NCI-H2196 (cell line): ENCODE results near the gene NDRG2.
"Not testable (repeated sequence)": the region's sequence is repeated elsewhere in the genome, so short reads cannot be mapped to it uniquely, and the experiment has no call there.

Experiments used
- DNase-seq: peaks from one replicate; lab custom pipeline; 2025; ENCODE audit not compliant: unreplicated experiment; lab: John Stamatoyannopoulos, UW

Gene NDRG2

DNA sequence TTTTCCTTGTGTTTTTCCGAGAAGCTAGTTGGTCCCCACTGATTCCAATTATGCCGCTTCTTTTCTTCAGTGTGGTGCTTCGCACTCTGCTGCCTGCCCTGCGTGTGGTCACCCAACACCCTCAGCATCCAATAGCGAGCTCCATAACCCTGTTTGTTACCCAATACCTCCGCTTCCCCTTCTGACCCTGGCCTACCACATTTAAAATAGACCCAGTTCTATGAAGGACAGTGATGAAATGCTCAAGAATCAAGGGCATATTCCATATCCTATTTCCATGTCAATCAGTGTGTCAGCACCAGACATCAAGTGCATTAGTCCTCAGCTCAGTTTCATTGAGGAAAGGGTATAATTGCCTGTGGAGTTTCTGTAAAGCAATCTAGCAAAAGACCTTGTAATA, 9.5 kb downstream of the NDRG2 start:
- no peak for DNase-seq

DNA sequence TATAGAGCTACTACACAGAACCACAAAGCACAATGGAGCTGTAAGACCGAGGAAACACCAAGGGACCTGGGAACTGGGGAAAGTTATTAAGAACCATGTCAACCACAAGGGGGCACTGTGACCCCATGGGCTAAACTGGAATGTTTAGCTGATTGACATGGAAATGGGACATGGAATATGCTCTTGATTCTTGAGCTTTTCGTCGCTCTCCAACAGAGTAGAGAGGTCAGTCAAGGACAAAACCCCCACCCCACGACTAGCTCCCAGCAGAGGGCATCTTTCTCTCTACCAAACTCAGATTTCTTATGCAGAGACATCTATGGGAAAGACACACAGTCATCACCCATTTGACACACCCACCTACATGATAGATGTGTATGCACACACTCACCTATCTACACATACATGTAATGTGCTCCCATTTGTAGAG, 10.1 kb downstream of the NDRG2 start:
- peak; percentile 88 for DNase-seq

DNA sequence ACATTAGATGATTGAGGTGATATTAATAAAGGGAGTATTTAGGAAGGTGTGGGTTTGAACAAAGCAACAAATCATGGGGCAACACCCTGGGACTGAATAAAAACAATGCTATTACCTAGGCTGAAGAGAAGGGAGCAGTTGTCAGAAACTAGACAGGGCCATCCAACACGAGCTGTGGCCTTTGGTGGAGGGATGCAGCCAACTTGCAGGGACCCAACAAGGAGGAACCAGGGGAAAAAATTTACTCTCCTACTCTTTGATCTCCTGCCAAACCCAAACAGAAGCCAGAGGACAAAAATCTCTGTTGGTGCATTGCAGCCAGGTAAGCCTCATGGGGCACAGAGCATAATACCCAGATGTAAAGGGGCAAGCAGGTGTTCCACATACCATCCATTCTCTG, 13.7 kb downstream of the NDRG2 start:
- no peak for DNase-seq

GRCh38 chr14:21009721-21010120, 15.1 kb downstream of the NDRG2 start:
- DNase-seq, result not testable (repeated sequence)

DNA sequence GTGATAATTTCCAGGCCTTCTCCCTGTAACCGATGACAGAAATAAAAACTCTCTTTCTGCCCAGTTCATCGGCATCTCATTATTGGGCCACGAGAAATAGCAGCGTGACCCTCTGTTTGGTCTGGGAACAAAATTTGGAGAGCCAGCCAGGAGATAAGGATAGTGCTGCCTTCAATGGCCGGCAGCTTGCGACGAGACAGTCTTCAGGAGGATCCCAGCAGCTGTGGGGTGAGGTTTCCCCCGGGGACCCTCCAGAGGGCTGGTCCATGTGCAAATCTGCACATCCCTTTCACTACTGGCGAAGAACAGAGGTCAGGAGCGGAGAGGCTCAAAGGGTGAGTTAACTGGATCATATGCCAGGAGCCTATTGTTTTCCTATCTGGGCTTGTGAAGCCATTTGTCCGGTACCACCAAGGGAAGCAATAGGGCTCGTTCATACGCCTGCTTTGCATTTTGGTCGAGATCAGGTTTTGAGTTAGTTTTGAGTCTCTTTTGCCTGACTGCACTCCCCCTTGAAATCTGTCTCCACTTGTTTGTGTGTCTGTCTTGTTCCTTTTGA, 21.0 kb downstream of the NDRG2 start:
- no peak for DNase-seq

- no peak for DNase-seq
These were observed 23.6 kb downstream of the NDRG2 start for GRCh38 chr14:21001218-21001617.

DNA sequence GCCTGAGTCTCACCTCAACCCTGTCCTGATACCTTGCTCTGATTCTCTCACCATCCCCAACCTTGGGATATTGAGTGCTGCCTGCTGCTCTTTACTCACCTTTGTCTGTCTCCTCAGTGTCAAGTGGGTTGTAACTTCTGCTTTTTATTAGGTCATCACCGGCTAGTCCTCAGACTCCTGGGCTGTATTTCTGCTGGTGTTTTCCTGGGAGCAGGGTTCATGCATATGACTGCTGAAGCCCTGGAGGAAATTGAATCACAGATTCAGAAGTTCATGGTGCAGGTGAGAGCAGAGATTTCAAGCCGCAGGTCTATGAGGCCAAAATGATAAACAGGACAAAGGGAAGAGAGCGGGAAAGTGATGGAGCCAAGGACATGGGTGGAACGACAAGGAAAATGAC, 25.3 kb downstream of the NDRG2 start:
- no peak for DNase-seq

DNA sequence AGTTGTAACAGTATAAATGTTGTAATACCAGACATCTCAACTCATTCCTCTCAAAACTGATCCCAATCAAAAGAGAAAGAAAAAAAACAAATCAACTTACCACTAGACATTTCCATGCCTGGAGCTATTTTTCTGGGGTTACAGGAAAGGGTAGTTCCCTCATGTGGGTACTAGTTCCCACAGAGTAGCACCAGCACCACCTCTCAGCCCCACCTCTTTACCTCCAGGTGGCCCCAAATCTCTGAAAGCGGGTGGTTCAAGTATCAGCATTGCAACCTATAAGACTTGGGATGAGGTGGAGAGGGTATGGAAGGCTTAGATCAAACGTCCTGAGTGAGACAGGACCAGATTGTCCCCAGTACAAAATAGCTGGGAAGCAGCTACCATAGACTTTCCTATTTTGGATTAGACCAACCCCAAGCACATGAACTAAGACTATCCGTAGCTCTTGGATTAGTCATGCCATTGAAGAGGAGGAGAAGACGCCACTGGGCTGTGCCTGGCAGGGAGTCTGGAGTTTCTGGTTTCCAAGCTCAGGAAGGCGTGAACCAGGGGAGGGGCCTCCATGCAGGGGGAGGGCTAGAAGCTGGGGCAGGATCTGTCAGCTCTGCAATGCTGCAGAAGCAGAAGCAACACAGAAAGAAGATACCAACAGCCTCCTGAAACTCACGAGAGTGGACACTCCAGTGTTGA, 26.0 kb downstream of the NDRG2 start, which contains the start of gene SLC39A2:
Gene SLC39A2 (plus strand): TSS at position 620 of the 693 bp plus-strand sequence. CDS start 154 bp downstream, outside the sequence.
- peak; percentile 31 for DNase-seq

GRCh38 chr14:20998139-20998538, 26.7 kb downstream of the NDRG2 start:
- no peak for DNase-seq

DNA sequence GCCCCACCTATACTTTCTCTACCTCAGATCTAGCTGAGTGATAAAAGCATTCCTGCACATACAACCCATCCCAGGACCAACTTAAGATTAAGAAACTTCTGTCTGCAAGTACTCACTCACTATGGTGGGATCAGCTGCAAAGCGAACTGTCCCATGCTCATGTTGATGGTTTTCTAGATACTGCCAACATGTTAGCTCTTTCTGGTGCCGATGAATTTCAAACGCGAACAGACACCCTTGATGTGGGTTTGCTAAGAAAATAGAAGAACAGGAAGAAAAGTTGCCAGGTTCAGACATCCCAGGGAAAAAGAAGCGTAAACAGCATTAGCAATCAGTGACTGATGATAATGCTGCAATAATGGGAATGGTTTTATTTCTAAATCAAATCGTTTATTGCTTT, 27.3 kb downstream of the NDRG2 start:
- DNase-seq, result no peak

DNA sequence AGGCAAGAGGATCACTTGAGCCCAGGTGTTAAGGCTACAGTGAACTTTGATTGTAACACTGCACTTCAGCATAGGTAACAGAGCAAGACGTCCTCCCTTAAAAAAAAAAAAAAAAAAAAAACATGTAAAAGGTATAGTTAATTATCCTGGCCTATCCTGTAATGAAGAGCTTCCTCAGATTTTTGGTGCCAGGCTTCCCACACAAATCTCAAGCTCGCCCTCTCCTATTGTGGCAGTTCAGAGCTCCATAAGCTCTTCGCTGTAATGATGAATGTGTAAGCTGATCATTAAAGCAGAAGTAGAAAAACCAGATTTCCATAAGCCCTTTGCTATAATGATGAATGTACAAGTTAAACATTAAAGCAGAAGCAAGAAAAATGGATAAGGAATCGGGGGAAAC, 27.7 kb downstream of the NDRG2 start:
- DNase-seq, result no peak

- no peak for DNase-seq
These were observed 28.3 kb downstream of the NDRG2 start for GRCh38 chr14:20996521-20996920.

- DNase-seq, result peak; percentile 97
These were observed 34.9 kb downstream of the NDRG2 start, which contains the start of gene METTL17 for GRCh38 chr14:20989787-20990600. METTL17 (plus strand) TSS chr14:20989980; CDS start chr14:20990003, 23 bp downstream.

DNA sequence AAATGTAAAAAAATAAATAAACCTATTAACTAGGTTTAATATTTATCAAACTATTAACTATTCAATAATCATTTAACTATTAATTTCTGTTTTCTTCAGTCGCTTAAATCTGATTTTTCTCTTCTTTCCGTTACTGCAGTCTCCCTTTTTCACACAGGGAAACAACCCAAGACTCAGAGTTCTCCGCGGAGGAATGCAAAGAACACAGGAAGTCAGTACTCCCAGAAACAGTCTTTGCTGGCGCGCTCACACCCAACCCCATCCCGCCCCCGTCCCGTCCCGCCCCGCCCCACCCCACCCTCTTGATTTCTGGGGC, 35.4 kb downstream of the NDRG2 start:
- DNase-seq, result no peak

GRCh38 chr14:20988717-20989470, 36.0 kb downstream of the NDRG2 start:
- no peak for DNase-seq

- DNase-seq, result no peak
These were observed 38.0 kb downstream of the NDRG2 start for GRCh38 chr14:20986811-20987210.

GRCh38 chr14:20985650-20986049, 39.2 kb downstream of the NDRG2 start:
- DNase-seq, result not testable (repeated sequence)

- no peak for DNase-seq
These were observed 42.1 kb downstream of the NDRG2 start for GRCh38 chr14:20982646-20983369.

- no peak for DNase-seq
These were observed 44.0 kb downstream of the NDRG2 start for GRCh38 chr14:20980906-20981305.

DNA sequence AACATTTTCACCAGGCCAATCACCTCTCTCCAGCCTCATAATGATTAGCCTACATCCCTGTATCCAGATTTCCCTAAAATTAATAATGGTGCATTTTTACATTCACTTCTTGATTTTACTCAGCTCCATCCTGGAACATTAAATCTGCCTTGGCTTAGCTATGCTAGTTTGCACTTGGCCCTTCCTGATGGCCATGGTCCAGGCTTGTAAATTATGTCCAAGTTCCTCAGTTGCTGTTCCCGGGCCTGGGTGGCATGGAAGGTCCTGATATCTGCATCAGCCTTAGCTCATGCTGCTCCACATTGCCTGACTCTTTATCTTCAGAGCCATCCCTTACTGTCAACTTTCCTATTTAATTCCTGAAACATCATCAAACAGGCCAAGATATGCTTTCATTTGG, 46.2 kb downstream of the NDRG2 start:
- no peak for DNase-seq

GRCh38 chr14:20976291-20976690, 48.6 kb downstream of the NDRG2 start:
- no peak for DNase-seq
